ENCODE results near the gene CSNK1E.
"Not testable (repeated sequence)": the region's sequence is repeated elsewhere in the genome, so short reads cannot be mapped to it uniquely, and the experiment has no call there.

Gene CSNK1E

DNA sequence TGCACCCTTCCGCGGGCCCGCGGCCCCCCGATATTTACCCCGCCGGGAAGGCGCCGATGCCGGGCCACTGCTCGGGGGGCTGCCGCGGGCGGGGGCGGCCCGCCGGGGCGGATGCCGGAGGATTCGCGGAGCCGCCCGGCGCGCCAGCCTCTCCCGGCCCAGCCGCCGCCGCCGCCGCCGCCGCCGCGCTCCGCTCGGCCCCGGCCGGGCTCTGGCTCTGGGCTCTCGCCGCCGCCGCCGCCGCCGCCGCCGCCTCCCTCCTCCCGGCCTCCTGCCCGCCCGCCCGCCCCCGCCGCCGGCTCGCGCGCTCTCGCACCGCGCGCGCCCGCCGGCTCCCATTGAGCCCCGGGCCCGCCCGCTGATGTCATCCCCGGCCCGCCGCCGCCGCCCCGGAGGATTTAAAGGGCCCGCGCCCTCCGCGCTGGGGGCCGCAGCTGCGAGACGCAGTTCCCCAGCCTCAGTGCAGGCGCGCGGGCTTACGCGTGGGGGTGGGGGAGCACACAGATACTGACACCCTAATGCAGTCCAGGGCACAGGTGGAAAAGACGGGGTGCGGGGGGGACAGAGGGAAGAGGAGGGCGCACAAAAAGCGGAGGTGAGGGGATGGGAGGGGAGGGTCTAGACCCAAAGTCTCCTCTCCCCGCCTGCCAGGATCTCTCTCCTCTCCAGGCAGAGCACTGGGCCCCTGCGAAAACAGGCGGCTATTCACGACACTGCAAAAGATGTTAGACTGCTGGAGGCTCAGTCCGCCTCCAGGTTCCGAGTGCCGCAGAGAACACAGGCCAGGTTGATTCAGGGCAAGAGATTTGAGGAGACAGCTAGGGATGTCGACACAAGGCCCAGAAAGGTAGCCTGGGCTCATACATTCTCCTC lies at the start of gene CSNK1E:
Gene CSNK1E (minus strand): TSS at position 312 of the 873 bp plus-strand sequence. CDS start 3,276 bp downstream, outside the sequence.
- no peak for TF ChIP-seq ZNF274 (IDR thresholded peaks at IDR 0.05; ENCODE audit: low read depth, low read length)
- TF ChIP-seq YY1 (IDR thresholded peaks at IDR 0.05; ENCODE audit: insufficient read depth, insufficient read length) = no peak
- no peak for TF ChIP-seq SUZ12 (IDR thresholded peaks at IDR 0.05; ENCODE audit: extremely low read depth, insufficient read depth, insufficient read length)
- DNase-seq (ENCODE audit: low read depth, low spot score) = no peak
- peaks cover 25% of the 10 kb centered on the region for H3K4me1 ChIP-seq (ENCODE audit: insufficient read depth, insufficient read length)

DNA sequence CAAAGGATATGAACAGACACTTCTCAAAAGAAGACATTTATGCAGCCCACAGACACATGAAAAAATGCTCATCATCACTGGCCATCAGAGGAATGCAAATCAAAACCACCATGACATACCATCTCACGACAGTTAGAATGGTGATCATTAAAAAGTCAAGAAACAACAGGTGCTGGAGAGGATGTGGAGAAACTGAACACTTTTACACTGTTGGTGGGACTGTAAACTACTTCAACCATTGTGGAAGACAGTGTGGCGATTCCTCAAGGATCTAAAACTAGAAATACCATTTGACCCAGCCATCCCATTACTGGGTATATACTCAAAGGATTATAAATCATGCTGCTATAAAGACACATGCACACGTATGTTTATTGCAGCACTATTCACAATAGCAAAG lies 48.6 kb upstream of the CSNK1E start:
- not testable (repeated sequence) for DNase-seq (ENCODE audit: low read depth, low spot score); H3K27me3 ChIP-seq (ENCODE audit: insufficient read depth, insufficient read length); H3K4me3 ChIP-seq (ENCODE audit: insufficient read length, low read depth); H3K4me1 ChIP-seq (ENCODE audit: insufficient read depth, insufficient read length); H3K36me3 ChIP-seq (ENCODE audit: insufficient read depth, insufficient read length, low read length); H3K9me3 ChIP-seq (ENCODE audit: insufficient read depth, low read length); H3K9ac ChIP-seq (ENCODE audit: insufficient read length, low read depth)

More for the DNA sequence above, at the start of gene CSNK1E:
- H3K4me3 ChIP-seq (ENCODE audit: insufficient read length, low read depth) = peak within 1 kb of the TSS; percentile 77
- H3K9ac ChIP-seq (ENCODE audit: insufficient read length, low read depth) = peak within 1 kb of the TSS; percentile 72
- H3K9me3 ChIP-seq (ENCODE audit: insufficient read depth, low read length) = no peaks in the 10 kb centered on the region
- H3K36me3 ChIP-seq (ENCODE audit: insufficient read depth, insufficient read length, low read length) = peaks cover 28% of the 10 kb centered on the region
- no peaks in the 10 kb centered on the region for H3K27me3 ChIP-seq (ENCODE audit: insufficient read depth, insufficient read length)

DNA sequence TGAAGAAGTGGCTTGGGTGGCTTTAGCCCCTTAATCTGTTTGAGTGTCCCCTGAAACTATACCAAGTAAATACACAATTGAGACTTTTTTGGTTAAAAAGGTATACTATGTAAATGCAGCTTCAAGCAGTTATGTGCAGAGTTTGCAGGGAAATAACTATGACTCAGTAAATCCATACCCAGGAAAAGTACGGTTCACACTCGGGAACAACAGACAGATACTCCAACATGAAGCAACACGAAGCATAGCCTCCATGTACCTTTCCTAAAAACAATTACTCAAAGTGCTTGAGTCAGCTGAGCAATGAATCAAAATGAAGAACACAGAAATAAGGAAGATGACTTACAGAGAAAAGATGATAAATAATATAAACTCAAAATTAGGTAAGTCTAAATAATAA lies 47.9 kb upstream of the CSNK1E start:
- not testable (repeated sequence) for H3K9ac ChIP-seq (ENCODE audit: insufficient read length, low read depth); DNase-seq (ENCODE audit: low read depth, low spot score); H3K36me3 ChIP-seq (ENCODE audit: insufficient read depth, insufficient read length, low read length); H3K9me3 ChIP-seq (ENCODE audit: insufficient read depth, low read length); H3K27me3 ChIP-seq (ENCODE audit: insufficient read depth, insufficient read length); H3K4me3 ChIP-seq (ENCODE audit: insufficient read length, low read depth); H3K4me1 ChIP-seq (ENCODE audit: insufficient read depth, insufficient read length)

DNA sequence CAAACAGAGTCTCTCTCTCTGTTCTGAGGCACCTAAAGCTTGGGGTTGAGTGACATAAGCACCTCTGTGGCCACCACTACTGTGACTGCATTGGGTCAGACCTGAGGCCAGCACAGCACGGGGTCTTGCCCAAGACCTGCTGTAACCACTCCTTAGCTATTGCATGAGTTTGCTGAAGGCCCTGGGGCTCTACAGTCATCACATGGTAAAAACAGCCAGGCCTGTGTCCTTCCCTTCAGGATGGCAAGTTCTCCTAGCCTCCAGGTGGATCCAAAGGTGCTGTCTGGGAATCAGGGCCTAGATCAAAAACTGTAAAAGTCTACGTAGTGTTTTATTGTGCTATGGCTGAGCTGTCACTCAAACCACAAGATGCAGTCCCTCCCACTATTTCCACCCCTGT lies 43.3 kb upstream of the CSNK1E start:
- DNase-seq (ENCODE audit: low read depth, low spot score); H3K36me3 ChIP-seq (ENCODE audit: insufficient read depth, insufficient read length, low read length); H3K4me3 ChIP-seq (ENCODE audit: insufficient read length, low read depth); H3K9me3 ChIP-seq (ENCODE audit: insufficient read depth, low read length); H3K9ac ChIP-seq (ENCODE audit: insufficient read length, low read depth); H3K27me3 ChIP-seq (ENCODE audit: insufficient read depth, insufficient read length); H3K4me1 ChIP-seq (ENCODE audit: insufficient read depth, insufficient read length): not testable (repeated sequence)

DNA sequence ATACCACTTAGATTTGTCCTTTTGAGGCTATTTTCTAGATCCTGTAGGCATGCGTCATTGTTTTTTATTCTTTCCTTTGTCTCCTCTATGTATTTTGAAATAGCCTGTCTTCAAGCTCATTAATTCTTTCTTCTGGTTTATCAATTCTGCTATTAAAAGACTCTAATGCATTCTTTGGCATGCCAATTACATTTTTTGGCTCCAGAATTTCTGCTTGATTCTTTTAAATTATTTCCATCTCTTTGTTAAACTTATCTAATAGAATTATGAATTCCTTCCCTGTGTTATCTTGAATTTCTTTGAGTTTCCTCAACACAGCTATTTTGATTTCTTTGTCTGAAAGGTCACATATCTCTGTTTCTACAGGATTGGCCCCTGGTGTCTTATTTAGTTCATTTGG lies 42.6 kb upstream of the CSNK1E start:
- H3K36me3 ChIP-seq (ENCODE audit: insufficient read depth, insufficient read length, low read length); H3K9ac ChIP-seq (ENCODE audit: insufficient read length, low read depth); H3K4me3 ChIP-seq (ENCODE audit: insufficient read length, low read depth); H3K27me3 ChIP-seq (ENCODE audit: insufficient read depth, insufficient read length); H3K9me3 ChIP-seq (ENCODE audit: insufficient read depth, low read length); H3K4me1 ChIP-seq (ENCODE audit: insufficient read depth, insufficient read length); DNase-seq (ENCODE audit: low read depth, low spot score): not testable (repeated sequence)

DNA sequence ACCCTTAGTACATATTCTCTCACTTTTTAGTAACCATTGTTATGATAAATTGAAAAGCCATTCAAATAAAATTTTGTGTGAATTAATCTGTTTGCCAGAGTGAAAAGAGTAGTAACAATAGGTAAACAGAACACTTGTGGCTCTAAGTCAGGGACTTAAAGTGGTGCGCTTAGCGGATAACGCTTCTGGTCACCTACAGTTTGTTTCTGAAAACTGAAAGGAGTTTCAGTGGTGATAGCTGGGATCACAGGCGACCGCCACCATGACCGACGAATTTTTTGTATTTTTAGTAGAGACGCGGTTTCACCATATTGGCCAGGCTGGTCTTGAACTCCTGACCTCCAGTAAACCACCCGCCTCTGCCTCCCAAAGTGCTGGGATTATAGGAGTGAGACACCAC lies 40.7 kb upstream of the CSNK1E start:
- H3K4me1 ChIP-seq (ENCODE audit: insufficient read depth, insufficient read length); DNase-seq (ENCODE audit: low read depth, low spot score); H3K36me3 ChIP-seq (ENCODE audit: insufficient read depth, insufficient read length, low read length); H3K27me3 ChIP-seq (ENCODE audit: insufficient read depth, insufficient read length); H3K9ac ChIP-seq (ENCODE audit: insufficient read length, low read depth); H3K9me3 ChIP-seq (ENCODE audit: insufficient read depth, low read length); H3K4me3 ChIP-seq (ENCODE audit: insufficient read length, low read depth): not testable (repeated sequence)

DNA sequence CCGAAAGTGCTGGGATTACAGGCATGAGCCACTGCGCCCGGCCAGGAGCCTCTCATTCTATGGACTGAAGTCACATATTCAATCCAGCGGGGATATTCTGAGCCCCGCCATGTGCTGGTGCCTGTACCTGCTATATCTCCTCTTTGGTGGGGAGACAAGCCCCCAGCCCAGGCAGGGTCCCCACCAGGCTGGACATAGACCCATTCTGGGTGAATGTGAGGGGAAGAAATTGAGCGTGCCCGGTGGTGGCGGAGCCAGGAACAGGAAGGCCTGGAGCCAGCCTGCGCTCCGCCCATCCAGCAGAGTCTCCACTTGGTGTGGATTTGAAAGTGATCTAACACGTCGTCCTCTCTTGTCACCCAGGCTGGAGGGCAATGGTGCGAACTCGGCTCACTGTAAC lies 38.0 kb upstream of the CSNK1E start:
- DNase-seq (ENCODE audit: low read depth, low spot score) = no peak
- Histone ChIP-seq H3K4me3 (ENCODE audit: insufficient read length, low read depth) (no peak overlapping the region), H3K9me3 (ENCODE audit: insufficient read depth, low read length) (no peaks in the 10 kb centered on the region), H3K36me3 (ENCODE audit: insufficient read depth, insufficient read length, low read length) (peaks cover 7% of the 10 kb centered on the region), H3K9ac (ENCODE audit: insufficient read length, low read depth) (no peak overlapping the region), H3K27me3 (ENCODE audit: insufficient read depth, insufficient read length) (no peaks in the 10 kb centered on the region), H3K4me1 (ENCODE audit: insufficient read depth, insufficient read length) (peaks cover 4% of the 10 kb centered on the region)
- TF ChIP-seq SUZ12 (IDR thresholded peaks at IDR 0.05; ENCODE audit: extremely low read depth, insufficient read depth, insufficient read length) (no peak), ZNF274 (IDR thresholded peaks at IDR 0.05; ENCODE audit: low read depth, low read length) (no peak), YY1 (IDR thresholded peaks at IDR 0.05; ENCODE audit: insufficient read depth, insufficient read length) (no peak)

DNA sequence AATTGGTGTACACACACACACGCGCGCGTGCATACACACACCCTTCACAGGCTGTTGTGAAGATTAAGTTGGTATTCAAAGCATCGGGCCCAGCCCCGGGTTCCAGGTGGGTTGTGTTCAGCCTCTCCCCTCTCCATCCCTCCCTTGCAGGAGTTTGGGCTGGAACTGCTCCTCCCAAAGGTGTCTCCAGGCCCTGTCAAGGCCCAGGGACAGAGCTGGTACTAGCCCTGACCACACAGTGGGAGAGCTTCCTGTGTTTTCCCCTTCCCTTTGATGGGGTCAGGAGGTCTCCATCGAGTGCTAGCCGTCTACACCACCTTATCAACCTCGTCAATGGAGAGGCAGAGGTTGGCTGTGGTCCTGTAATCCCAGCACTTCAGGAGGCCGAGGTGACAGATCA lies 36.5 kb upstream of the CSNK1E start:
- Histone ChIP-seq H3K4me3 (ENCODE audit: insufficient read length, low read depth) (no peak overlapping the region), H3K9ac (ENCODE audit: insufficient read length, low read depth) (no peak overlapping the region), H3K9me3 (ENCODE audit: insufficient read depth, low read length) (no peaks in the 10 kb centered on the region), H3K4me1 (ENCODE audit: insufficient read depth, insufficient read length) (peaks cover 4% of the 10 kb centered on the region), H3K27me3 (ENCODE audit: insufficient read depth, insufficient read length) (no peaks in the 10 kb centered on the region), H3K36me3 (ENCODE audit: insufficient read depth, insufficient read length, low read length) (peaks cover 7% of the 10 kb centered on the region)
- TF ChIP-seq SUZ12 (IDR thresholded peaks at IDR 0.05; ENCODE audit: extremely low read depth, insufficient read depth, insufficient read length) (no peak), ZNF274 (IDR thresholded peaks at IDR 0.05; ENCODE audit: low read depth, low read length) (no peak), YY1 (IDR thresholded peaks at IDR 0.05; ENCODE audit: insufficient read depth, insufficient read length) (no peak)
- DNase-seq (ENCODE audit: low read depth, low spot score) = no peak

All from NT2/D1 (cell line).